NCI-H1417 treated with DMSO at 0.1 percent for 48 hours (cell line): Measurements from ENCODE around the gene NUDT13.
"Not testable (repeated sequence)": the region's sequence is repeated elsewhere in the genome, so short reads cannot be mapped to it uniquely, and the experiment has no call there.

Experiments
- DNase-seq: peaks from one replicate; lab custom pipeline; 2025; lab: John Stamatoyannopoulos, UW

Gene NUDT13

DNA sequence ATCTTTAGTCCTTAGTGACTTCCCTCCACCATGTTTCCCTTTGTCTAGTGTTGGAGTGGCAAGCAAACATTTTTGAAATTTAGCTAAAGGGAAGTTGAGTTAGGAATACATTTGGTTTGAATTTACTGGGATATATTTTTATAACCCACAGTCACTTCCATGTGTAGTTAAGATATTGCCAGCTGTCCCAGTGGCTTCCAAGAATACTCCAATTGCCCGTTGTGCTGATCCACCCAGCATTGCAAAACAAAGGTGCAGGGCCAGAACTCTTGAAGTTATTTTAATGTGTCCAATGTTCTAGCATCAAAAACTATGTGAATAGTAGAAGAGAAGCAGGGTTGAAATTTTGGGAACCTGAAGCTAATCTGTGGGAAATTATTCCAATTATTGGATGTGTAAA lies 11.1 kb upstream of the NUDT13 start:
- DNase-seq: no peak

DNA sequence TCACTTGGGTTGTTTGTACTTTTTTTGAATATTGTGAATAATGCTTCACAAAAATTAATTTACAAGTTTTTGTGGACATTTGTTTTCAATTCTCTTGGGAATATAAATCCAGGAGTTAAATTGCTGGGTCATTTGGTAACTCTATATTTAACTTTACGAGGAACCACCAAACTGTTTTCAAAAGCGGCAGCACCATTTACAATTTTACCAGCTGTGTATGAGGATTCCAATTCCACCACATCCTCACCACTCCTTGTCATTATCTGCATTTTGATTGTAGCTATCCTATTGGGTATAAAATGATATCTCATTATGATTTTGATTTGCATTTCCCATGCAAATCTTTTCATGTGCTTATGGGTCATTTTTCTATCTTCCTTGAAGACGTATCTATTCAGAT lies 4.0 kb upstream of the NUDT13 start:
- DNase-seq: no peak

DNA sequence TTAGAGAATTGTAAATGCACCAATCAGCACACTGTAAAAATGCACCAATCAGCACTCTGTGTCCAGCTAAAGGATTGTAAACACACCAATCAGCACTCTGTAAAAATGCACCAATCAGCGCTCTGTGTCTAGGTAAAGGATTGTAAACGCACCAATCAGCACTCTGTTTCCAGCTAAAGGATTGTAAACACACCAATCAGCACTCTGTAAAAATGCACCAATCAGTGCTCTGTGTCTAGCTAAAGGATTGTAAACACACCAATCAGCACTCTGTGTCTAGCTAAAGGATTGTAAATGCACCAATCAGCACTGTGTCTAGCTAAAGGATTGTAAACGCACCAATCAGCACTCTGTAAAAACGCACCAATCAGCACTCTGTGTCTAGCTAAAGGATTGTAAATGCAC lies 1.0 kb upstream of the NUDT13 start:
- DNase-seq: not testable (repeated sequence)

DNA sequence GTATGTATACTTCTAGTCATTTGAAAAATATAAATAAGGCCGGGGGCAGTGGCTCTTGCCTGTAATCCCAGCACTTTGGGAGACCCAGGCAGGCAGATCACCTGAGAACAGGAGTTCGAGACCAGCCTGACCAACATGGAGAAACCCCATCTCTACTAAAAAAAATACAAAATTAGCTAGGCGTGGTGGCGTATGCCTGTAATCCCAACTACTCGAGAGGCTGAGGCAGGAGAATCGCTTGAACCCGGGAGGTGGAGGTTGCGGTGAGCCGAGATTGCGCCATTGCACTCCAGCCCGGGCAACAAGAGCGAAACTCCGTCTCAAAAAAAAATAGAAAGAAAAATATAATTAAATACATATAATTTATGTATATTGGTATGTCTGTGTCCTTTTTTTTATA lies 1.8 kb downstream of the NUDT13 start:
- not testable (repeated sequence) for DNase-seq

DNA sequence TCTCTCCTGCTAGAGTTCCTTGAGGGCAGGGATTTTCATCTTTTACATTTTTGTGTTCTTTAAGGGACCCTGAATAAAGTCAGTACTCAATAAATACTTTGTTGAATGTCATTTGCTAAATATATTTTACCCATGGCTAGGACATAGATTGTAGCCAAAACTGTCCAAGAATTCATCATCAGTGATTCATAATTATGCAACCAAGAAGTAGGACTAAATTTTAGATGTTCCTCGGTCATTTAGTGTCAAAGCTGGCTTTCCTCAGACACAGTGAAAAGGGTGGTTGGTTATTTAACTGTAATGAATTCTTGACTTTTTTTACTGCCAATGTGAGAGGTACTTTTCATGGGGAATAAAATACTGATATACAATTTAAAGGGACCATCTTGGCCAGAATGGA lies 3.3 kb downstream of the NUDT13 start:
- no peak for DNase-seq

DNA sequence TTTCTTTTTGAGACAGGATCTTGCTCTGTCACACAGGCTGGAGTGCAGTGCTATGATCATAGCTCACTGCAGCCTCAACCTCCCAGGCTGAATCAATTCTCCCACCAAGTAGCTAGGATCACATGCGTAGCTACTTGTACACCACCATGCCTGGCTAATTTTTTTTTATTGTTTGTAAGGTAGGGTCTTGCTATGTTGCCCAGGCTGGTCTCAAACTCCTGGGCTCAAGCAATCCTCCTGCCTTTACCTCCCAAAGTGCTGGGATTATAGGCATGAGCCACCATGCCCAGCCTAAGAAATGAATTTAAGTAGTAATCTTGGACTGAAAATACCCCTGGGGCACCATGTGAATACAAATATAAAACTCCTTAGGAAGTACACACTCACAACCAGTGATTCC lies 5.8 kb downstream of the NUDT13 start:
- DNase-seq: no peak

DNA sequence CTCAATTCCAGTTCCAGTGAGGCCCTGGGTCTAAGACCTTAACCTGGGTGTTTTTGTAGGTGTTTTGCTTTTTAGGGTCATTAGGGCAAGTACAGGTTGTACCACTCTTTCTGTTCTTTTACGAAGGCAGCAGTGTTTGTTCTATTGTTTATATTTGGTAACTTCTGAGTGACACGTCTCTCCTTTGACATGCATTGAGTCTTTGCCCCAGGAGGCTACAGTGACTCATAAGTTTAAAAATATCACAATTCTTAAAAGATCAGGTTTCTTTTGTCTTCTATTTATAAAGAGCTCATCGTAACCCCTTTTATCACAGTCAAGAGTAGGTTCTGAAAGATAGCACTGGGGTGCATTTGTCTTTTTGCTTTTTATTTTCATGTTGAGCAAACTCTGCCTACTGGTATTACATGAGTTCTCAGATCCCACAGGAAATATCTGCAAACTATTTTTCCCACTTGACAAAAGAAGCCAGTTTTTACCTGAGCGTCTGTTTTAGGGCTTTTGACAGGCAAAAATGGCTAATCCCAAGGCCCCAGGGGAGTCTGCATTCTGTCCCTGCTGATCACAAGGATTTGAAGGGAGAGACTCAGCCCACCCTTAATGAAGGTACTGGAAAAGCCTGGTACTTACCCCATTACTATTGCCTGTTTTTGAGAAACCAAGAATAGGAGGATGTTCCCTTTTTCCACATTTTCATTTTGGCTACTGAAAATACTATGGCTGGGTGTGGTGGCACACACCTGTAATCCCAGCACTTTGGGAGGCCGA lies 7.9 kb downstream of the NUDT13 start:
- DNase-seq: no peak

DNA sequence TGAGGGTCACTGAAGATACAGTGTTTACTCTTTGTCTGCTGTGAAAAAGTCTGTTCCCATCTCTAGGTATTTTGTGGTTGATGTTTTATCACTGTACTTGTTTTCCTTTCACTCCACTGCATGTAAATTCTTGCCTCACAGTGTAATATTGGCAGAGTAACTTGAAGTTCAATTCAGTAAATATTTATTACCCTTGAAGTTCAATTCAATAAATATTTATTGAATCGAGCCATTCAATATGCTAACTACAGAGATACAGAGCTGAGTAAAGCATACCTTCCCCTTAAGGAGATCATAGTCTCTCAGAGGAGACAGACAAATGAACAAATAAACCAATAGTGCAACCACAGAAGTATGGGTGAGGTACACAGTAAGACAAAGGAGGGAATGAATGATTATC lies 9.2 kb downstream of the NUDT13 start:
- DNase-seq: no peak

DNA sequence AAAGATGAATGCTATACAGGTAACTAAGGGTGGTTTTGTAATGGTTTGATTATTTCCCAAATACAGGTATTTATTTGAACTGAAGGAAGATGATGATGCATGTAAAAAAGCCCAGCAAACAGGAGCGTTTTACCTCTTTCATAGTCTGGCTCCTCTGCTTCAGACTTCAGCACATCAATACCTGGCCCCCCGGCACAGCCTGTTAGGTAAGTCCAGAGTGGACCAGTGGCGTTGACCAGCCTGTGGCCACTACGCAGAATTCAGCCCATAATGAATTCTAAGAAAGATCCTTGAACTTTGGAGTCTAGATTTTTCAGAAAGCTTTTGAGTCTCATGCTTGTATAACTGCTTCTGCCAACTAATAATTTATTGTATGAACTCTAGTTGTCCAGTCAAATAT lies 9.7 kb downstream of the NUDT13 start:
- DNase-seq: no peak

DNA sequence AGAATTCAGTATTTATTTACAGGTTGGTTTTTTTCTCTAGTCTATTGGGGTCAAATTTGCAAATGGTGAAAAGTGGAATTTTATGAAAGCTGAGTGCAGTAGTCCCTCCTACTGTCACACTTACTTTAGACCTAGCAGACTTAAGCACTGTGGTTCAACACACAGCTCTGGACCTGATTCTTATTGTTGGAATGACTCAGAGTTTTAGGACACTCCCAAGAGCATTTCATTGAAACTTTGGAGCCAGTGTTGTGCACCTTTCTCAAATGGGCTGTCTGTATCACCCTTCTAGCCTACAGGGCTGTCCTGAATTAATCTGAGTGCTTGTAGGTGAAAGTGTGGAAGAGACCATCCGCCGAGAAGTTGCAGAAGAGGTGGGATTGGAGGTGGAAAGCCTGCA lies 16.1 kb downstream of the NUDT13 start:
- no peak for DNase-seq

DNA sequence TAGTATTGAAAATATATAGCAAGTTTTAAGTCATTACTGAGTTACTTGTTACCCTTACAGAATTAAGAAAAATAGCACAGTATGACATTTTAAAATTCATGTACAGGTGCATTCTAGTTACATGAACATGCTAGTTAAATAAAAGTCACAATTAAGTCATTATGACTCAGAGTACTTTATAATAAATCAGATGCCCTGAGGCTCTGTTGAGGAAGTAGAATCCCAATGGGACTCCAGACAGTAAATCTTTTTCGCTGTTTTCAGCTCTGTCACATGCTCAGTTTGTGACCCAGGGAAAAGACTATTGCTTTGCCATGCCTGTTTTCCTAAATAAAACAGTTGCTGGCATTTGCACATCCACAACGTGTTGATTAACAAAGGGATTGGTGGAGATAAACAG lies 21.0 kb downstream of the NUDT13 start:
- DNase-seq: peak; percentile 10

DNA sequence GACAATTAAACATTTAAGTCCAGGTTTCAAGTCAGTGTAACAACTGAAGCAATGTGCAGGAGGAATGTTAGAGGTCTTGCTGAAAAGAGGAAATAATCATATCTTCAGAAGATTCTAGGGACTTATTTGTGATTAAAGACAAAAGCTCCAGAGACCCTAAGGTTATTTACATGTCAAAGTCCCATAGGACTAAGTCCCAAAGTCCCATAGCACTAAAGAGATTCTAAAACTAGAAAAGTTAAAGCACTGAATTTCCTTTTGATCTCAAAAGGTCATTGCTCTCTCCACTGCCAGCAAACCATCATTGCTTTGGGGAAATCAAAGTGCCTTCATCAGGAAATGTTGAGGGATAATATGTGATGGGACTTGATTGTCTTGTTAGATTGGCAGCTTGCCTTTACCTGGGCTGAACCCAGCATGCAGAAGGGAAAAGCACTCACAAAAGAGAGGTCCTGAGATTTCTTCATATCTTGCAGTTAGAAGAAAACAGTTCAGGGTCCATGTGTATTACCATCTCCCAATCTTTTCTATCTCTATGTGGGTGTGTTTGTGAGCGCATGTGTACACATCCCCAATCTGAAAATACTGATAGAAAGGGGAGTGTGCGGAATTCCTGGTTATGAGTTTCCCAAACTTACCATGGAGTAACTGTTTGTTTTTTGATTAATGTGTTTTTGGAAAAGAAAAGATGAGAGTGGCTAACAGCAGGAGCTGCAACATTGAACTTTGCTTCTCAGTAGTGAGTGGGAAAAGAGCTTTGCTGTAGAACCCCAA lies 21.8 kb downstream of the NUDT13 start:
- no peak for DNase-seq

DNA sequence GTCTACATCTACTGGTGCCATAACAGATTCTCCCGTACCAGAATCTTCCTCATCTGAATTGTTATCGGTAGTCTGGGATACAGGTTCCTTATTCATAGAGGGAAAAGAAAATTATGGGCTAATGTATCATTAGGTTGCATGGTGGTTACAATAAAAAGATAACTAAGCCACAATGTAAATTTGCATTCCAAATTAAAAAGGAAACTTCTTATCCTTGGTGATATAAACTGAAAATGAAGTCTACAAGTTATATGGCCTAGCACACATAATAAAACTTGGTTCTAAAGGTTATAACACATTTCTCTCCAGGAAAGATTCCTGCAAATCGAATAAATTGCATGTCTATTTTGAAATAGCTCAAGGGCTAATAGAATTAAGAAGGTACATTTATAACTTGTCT lies 24.5 kb downstream of the NUDT13 start:
- no peak for DNase-seq

DNA sequence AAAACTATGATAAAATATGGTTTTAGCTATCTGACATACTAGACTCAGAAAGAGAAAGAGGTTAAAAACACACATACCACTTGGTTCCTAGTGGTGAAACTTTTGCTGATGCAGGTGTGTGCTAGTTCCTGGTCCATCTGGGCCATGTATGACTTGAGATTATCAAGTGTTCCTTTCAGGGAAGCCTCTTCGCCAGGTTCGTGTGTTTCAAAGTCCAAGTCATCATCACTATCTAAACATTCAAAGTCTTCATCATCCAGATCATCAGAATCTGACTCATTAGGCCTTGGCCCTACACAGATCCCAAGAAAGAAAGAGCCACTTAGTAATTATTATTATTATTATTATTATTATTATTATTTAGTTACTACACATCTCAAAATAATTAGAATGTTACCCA lies 26.4 kb downstream of the NUDT13 start:
- no peak for DNase-seq

DNA sequence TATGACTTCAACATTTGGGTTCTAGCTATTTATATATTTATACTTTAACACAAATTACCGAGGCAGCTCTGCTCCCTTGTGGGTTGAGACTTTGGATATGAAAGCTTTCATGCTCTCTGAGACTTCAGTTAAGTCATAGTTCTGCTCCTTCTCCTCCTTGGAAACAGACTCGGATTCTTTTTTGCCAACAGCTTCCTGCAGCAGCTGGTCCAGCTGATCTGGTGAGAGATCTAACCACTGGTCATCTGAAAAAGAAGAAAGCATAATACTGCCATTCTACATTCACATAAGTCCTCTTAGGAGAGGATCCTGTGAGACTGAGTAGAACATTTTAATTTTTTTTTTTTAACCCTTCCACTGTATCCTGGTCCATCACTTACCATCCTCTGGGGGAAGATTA lies 29.0 kb downstream of the NUDT13 start:
- no peak for DNase-seq

DNA sequence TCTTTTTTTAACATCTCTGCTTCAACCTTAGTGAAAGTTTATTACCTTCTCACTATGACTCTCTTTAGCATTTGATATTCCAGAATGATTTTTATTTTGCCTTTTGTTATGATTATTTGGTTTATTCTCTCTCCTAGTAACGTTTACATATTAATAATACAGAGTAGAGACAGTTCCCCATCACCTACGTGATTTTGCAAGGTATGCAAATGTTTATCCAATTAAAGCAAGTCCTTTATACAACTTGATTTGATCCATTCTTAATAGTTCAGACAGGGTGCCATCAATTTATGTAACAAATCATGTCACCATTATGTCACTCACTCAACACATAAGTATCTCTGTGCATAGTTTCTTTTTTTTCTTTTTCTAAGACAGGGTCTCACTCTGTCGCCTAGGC lies 31.3 kb downstream of the NUDT13 start:
- DNase-seq: no peak

DNA sequence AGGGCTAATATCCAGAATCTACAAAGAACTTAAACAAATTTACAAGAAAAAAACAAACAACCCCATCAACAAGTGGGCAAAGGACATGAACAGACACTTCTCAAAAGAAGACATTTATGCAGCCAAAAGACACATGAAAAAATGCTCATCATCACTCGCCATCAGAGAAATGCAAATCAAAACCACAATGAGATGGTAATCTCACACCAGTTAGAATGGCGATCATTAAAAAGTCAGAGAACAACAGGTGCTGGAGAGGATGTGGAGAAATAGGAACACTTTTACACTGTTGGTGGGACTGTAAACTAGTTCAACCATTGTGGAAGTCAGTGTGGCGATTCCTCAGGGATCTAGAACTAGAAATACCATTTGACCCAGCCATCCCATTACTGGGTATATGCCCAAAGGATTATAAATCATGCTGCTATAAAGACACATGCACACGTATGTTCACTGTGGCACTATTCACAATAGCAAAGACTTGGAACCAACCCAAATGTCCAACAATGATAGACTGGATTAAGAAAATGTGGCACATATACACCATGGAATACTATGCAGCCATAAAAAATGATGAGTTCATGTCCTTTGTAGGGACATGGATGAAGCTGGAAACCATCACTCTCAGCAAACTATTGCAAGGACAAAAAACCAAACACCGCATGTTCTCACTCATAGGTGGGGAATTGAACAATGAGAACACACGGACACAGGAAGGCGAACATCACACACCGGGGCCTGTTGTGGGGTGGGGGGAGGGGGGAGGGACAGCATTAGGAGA lies 40.6 kb downstream of the NUDT13 start:
- not testable (repeated sequence) for DNase-seq

DNA sequence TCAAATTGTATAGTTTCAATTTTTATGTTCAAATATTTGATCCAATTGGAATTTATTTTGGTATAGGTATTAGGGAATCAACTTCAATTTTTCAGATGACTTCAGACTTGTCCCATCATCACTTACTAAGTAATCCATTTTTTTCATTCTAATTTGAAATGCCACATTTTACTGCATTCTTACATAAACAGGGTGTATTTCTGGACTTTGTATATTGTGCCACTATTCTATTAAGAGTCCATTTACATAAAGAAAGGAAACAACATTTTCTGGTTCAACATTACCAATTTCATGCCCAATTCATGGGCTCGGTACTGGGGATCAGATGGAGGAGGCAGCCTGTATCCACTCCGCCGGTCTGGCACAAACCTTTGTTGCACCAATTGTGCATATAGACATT lies 41.8 kb downstream of the NUDT13 start:
- no peak for DNase-seq

DNA sequence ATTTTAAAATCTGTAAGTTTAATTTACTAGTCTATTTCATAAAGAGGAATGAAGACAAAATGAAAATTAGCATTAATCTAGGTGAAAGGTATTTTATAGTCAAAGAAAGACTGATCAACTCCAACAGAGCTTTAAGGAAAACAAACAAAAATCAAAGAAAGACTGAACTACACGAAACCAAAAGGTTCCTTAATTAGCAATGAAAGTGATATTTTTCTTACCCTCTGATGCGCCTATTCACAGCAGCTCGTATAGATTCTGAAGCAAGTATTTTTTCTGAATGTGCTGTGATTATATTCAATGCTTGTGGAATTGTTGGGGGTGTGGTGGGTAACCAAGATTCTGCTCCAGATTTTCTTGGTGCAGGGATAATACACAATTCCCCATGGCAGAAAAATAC lies 45.8 kb downstream of the NUDT13 start:
- no peak for DNase-seq

DNA sequence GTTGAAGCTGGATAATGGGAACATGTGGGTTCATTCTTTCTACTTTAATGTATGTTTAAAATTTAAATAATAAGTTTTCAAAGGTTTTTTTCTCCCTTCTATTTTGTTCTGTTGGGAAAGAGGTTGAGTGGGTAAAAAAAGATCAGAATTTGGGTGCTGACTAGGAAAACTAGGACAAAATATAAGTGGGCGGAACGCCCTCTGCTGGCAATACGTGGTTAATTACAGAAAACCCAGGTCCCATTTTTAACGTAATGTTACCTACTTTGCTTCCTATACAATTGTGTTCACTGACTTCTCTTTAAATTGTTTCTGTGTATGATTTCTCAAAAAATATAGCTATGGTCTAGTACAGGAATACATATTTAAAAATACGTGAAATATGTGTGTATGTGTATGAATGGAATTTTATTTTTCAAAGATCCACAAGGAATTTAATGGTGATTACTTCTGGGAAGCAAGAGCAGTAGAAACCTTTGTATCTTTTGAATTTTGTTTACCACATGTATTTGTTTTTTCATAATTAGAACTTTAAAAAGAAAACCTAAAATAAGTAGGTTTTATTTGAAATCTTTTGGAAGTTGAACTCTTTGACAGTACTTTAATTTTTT lies 48.9 kb downstream of the NUDT13 start:
- DNase-seq: no peak

DNA sequence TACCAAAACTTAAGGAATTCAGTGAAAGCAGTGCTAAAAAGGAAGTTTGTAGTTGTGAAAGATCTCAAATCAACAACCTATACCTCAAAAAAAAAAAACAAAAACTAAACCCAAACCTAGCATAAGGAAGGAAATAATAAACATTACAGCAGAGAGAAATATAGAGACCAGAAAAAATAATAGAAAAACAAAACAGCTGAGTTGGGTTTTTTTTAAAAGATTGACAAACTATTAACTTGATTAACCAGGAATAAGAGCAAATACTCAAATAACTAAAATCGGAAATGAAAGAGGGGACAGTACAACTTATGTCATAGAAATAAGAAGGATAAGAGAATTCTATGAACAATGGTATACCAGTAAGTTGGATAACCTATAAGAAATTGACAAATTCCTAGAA lies 50.8 kb downstream of the NUDT13 start:
- DNase-seq: no peak

DNA sequence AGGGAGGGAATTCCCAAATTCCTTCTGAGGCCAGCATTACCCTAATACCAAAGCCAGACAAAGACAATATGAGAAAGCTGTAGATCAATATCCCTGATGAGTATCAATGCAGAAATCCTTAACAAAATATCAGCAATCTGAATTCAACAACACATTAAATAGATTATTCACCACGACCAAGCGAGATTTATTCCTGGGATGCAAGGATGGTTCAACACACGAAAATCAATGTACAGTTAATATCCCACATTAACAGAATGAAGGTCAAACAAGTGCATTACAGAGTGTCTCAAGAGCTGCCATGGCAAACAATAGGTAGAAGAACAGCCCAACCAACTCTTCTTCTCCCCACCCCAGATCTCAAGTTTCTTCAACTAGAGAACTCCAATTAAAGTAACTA lies 51.4 kb downstream of the NUDT13 start:
- DNase-seq: no peak

DNA sequence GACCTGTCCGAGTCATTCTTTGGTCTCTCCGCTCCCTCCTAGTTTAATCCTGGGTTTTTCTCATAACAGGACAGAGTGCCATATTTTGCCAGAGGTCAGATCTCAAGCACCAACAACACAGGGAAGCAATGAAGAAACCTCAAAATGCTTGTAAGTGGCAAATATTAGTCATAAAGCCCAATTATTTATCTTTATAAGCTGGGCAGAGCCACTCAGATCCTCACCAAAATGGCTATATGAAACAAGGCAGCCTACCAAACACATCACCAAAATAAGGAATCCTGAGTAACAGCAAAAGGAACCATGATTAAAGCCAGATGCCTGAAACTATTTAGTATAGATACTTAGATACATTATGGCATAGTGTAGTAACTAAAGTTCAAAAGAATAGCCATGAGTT lies 52.8 kb downstream of the NUDT13 start:
- DNase-seq: no peak
